Erythroblast (primary cell): ENCODE results near the gene ZACN.

Experiments used
- GATA1 ChIP-seq: IDR thresholded peaks from 2 replicates; pipeline ENCODE4 v1.6.1; 2011; ENCODE audit warnings: low read depth, mild to moderate bottlenecking, control low read depth, low read length, moderate library complexity
- POLR2A ChIP-seq: IDR thresholded peaks from 2 replicates; pipeline ENCODE4 v1.6.1; 2011; ENCODE audit warnings: mild to moderate bottlenecking, low read length

DNA sequence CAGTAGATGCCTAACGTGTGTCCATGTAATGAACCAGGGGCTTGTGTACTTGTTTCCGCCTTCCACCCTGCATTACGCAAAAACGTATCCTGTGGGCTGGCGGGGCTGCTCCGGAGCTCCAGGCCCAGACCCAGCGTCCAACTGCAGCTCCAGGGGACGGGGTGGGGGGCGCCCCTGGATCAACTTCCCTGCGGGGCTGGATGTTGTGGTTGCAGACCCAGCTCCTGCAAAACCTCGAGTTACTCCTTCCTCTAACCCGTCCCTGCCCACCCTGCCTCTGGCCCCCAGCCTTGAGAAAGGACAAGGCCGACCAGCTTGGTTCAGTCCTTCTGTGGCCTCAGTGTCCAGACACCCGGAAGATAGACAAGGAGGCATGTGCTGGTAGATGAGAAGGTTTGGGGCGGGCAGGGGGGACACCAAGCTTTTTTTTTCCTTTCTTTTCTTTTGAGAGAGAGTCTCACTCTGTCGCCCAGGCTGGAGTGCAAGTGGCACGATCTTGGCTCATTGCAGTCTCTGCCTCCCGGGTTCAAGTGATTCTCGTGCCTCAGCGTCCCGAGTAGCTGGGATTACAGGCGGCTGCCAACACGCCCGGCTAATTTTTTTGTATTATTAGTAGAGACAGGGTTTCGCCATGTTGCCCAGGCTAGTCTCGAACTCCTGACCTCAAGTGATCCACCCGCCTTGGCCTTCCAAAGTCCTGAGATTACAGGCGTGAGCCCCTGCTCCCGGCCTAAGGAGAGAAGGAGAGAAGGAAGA, 25.3 kb downstream of the ZACN start:
- TF ChIP-seq POLR2A (no peak), GATA1 (no peak)
